Trophoblast cell (in vitro differentiated cells and primary cell): ENCODE results near the gene CAMK2A.

Source experiments
- DNase-seq, 2 donors: peaks; one replicate each; pipeline ENCODE4 v3.0.0-alpha.2; 2016
- H2AFZ ChIP-seq: 2 replicates; pipeline ENCODE4 v1.6.1; 2013; ENCODE audit warnings: low read length, moderate library complexity, mild to moderate bottlenecking; ENCODE audit not compliant: insufficient read depth, poor library complexity
- H2AK5ac ChIP-seq: 2 replicates; pipeline ENCODE4 v1.6.1; 2013; ENCODE audit warnings: mild to moderate bottlenecking, low read length
- H2BK120ac ChIP-seq: 2 replicates; pipeline ENCODE4 v1.6.1; 2013; ENCODE audit warnings: low read length, mild to moderate bottlenecking, moderate library complexity; ENCODE audit not compliant: insufficient read depth, poor library complexity
- H2BK12ac ChIP-seq: 2 replicates; pipeline ENCODE4 v1.6.1; 2013; ENCODE audit warnings: mild to moderate bottlenecking, low read length, moderate library complexity
- H2BK5ac ChIP-seq: 2 replicates; pipeline ENCODE4 v1.6.1; 2013; ENCODE audit warnings: low read length, low read depth, moderate library complexity, mild to moderate bottlenecking; ENCODE audit not compliant: poor library complexity
- H3K14ac ChIP-seq: 2 replicates; pipeline ENCODE4 v1.6.1; 2013; ENCODE audit warnings: mild to moderate bottlenecking, low read length
- H3K18ac ChIP-seq: 2 replicates; pipeline ENCODE4 v1.6.1; 2013; ENCODE audit warnings: mild to moderate bottlenecking, low read length
- H3K23ac ChIP-seq: 2 replicates; pipeline ENCODE4 v1.6.1; 2013; ENCODE audit warnings: low read length
- H3K27ac ChIP-seq: 2 replicates; pipeline ENCODE4 v1.5.1; 2013; ENCODE audit warnings: low read depth, mild to moderate bottlenecking, inconsistent platforms, low read length, moderate library complexity
- H3K27me3 ChIP-seq: 2 replicates; pipeline ENCODE4 v1.6.1; 2013; ENCODE audit warnings: inconsistent platforms, mild to moderate bottlenecking, low read length, moderate library complexity; ENCODE audit not compliant: insufficient read depth
- H3K36me3 ChIP-seq, 2 experiments: 1 replicate in 1 of 2; 2 replicates in 1 of 2; pipeline ENCODE4 v1.6.1; 2013; ENCODE audit warnings: low read length in 2 of 2, mild to moderate bottlenecking in 2 of 2, moderate library complexity in 1 of 2; ENCODE audit not compliant: insufficient read depth in 2 of 2, control insufficient read depth in 1 of 2
- H3K4ac ChIP-seq: 2 replicates; pipeline ENCODE4 v1.6.1; 2013; ENCODE audit warnings: low read depth, mild to moderate bottlenecking, low read length, moderate library complexity
- H3K4me1 ChIP-seq, 2 experiments: 1 replicate in 1 of 2; 2 replicates in 1 of 2; pipeline ENCODE4 v1.6.1; 2013; ENCODE audit warnings: low read length in 2 of 2, mild to moderate bottlenecking in 2 of 2, moderate library complexity in 1 of 2; ENCODE audit not compliant: insufficient read depth in 2 of 2, control insufficient read depth in 1 of 2
- H3K4me2 ChIP-seq: 2 replicates; pipeline ENCODE4 v1.6.1; 2013; ENCODE audit warnings: inconsistent platforms, mild to moderate bottlenecking, low read length, moderate library complexity
- H3K4me3 ChIP-seq: 2 replicates; pipeline ENCODE4 v1.5.1; 2013; ENCODE audit warnings: mild to moderate bottlenecking, low read depth, low read length, inconsistent platforms
- H3K79me1 ChIP-seq: one replicate; pipeline ENCODE4 v1.6.1; 2013; ENCODE audit warnings: low read length
- H3K79me2 ChIP-seq: 2 replicates; pipeline ENCODE4 v1.6.1; 2013; ENCODE audit warnings: low read length, mild to moderate bottlenecking; ENCODE audit not compliant: control insufficient read depth, insufficient read depth, poor library complexity
- H3K9ac ChIP-seq: 2 replicates; pipeline ENCODE4 v1.6.1; 2013; ENCODE audit warnings: mild to moderate bottlenecking, low read length
- H3K9me3 ChIP-seq: 2 replicates; pipeline ENCODE4 v1.6.1; 2013; ENCODE audit warnings: low read depth, mild to moderate bottlenecking, control low read depth, inconsistent platforms, low read length; ENCODE audit not compliant: insufficient read depth
- H4K12ac ChIP-seq: 2 replicates; pipeline ENCODE4 v1.6.1; 2013; ENCODE audit warnings: low read depth, mild to moderate bottlenecking, low read length, moderate library complexity
- H4K8ac ChIP-seq: 2 replicates; pipeline ENCODE4 v1.6.1; 2013; ENCODE audit warnings: low read depth, mild to moderate bottlenecking, low read length, moderate library complexity
- H4K91ac ChIP-seq: one replicate; pipeline ENCODE4 v1.6.1; 2013; ENCODE audit warnings: low read depth, mild to moderate bottlenecking, low read length, moderate library complexity
- WGBS: extraction: QIAGEN DNeasy Blood & Tissue Kit; methylation state at CpG from one replicate; pipeline ENCODE4 v1.1.7; 2013; ENCODE audit warnings: missing lambda C conversion rate; ENCODE audit not compliant: insufficient read length, insufficient coverage; ENCODE audit errors: extremely low coverage; 5-methylcytosine and 5-hydroxymethylcytosine counted together

CAMK2A gene

GRCh38 chr5:150293091-150293941 lies 3.7 kb upstream of the CAMK2A start:
- H3K4me2 ChIP-seq: no peak overlapping the region
- no peaks in the 10 kb centered on the region for H3K4me1 ChIP-seq
- H2BK120ac ChIP-seq: no peak overlapping the region
- no peak overlapping the region for H2BK12ac ChIP-seq
- no peaks in the 10 kb centered on the region for H3K79me2 ChIP-seq
- H2BK5ac ChIP-seq: no peak overlapping the region
- no peak overlapping the region for H4K12ac ChIP-seq
- no peak overlapping the region for H4K8ac ChIP-seq
- no peaks in the 10 kb centered on the region for H3K27me3 ChIP-seq
- H3K27ac ChIP-seq: no peak overlapping the region
- H3K79me1 ChIP-seq: no peaks in the 10 kb centered on the region
- H3K36me3 ChIP-seq: peaks cover 0 to 3% of the 10 kb centered on the region in 2 experiments
- no peak overlapping the region for H3K14ac ChIP-seq
- H3K4me3 ChIP-seq: no peak overlapping the region
- DNase-seq: no peak
- no peak overlapping the region for H4K91ac ChIP-seq
- no peak overlapping the region for H3K4ac ChIP-seq
- no CpG with 5 or more reads among the region's 19 CpGs for WGBS
- H2AFZ ChIP-seq: no peak overlapping the region
- no peak overlapping the region for H2AK5ac ChIP-seq
- no peak overlapping the region for H3K9ac ChIP-seq
- H3K9me3 ChIP-seq: peaks cover 2% of the 10 kb centered on the region
- H3K18ac ChIP-seq: no peak overlapping the region
- no peak overlapping the region for H3K23ac ChIP-seq

DNA sequence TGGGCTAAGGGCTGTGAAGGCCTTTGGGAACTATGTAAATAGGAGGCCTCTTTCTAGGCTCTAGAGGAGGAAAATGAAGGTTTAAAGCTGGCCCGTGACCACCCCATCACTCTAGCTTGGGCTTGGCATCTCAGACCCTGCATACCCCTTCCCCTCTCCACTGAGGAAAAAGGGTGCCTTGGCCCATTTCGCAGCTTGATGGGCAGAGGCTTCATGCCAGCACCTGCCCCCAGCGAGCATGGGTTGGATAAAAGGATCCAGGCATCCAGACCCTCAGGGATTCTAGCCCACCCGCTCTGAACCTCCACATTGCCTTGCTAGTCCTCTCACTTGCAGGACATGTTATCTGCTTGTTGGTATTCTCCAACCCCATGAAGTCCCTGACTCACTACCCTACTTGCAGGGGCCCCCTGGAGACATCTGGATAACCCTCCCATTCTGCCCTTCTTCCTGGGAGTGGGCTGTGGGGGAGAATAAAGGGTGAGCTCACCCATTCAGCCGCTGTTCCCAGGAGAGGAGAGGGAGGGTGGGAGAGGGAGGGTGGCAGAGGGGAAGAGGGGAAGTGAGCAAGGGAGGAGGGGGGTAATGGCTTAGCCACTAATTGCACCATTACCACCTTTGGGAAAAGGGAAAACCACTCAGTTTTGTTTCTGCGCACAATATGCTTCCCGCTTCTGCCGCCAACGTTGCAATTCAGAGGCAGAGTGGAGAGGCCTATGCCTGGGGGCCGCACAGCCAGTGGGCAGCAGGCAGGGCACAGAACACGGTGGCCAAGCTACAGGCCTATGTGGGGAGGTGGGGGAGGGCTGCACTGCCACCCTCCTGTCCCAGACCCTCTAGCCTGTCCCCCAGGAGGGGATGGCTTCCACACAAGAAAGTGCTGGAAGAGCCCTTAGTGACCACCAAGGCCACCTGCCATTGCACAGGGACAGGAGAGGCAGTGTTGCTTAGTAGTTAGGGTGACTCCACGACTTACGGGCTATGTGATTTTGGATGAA lies 2.1 kb upstream of the CAMK2A start:
- H3K79me1 ChIP-seq: no peaks in the 10 kb centered on the region
- H3K27me3 ChIP-seq: no peaks in the 10 kb centered on the region
- no peak overlapping the region for H3K4me2 ChIP-seq
- DNase-seq: no peak
- H4K12ac ChIP-seq: no peak overlapping the region
- no peak overlapping the region for H3K9ac ChIP-seq
- no peak overlapping the region for H2BK120ac ChIP-seq
- WGBS: no CpG with 5 or more reads among the region's 13 CpGs
- no peak overlapping the region for H3K18ac ChIP-seq
- no peak overlapping the region for H2AK5ac ChIP-seq
- H3K4me3 ChIP-seq: no peak overlapping the region
- H3K27ac ChIP-seq: no peak overlapping the region
- no peak overlapping the region for H2BK5ac ChIP-seq
- H2AFZ ChIP-seq: no peak overlapping the region
- no peak overlapping the region for H3K23ac ChIP-seq
- H3K4ac ChIP-seq: no peak overlapping the region
- H3K36me3 ChIP-seq: no peaks in the 10 kb centered on the region
- no peaks in the 10 kb centered on the region for H3K79me2 ChIP-seq
- no peak overlapping the region for H2BK12ac ChIP-seq
- no peaks in the 10 kb centered on the region for H3K4me1 ChIP-seq
- no peak overlapping the region for H4K91ac ChIP-seq
- no peaks in the 10 kb centered on the region for H3K9me3 ChIP-seq
- H3K14ac ChIP-seq: no peak overlapping the region
- no peak overlapping the region for H4K8ac ChIP-seq

DNA sequence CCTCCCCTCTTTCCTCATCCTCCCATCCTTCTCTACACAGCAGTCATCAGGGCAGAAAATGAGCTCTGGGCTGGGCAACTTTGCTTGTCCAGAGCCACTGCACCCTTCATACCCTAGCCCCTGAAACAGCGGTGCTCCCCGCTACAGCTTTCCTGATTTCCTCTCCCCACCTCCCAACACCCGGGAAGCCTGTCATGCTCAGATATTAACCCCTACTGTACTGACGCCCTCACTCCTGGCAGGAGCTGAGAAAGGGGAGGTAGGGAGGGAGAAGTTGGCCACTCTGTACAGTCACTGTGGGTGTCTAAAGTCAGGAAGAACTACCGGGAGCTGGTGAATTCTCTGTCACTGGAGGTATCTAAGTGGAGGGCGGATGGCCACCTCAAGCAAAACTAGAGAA lies 782 bp downstream of the CAMK2A start:
- Histone ChIP-seq H3K18ac (no peak overlapping the region), H3K27ac (no peak overlapping the region), H2BK5ac (no peak overlapping the region), H3K23ac (no peak overlapping the region), H3K36me3 (no peaks in the 10 kb centered on the region), H3K14ac (no peak overlapping the region), H4K91ac (no peak overlapping the region), H3K79me2 (no peaks in the 10 kb centered on the region), H3K27me3 (no peaks in the 10 kb centered on the region), H3K9me3 (no peaks in the 10 kb centered on the region), H3K4me2 (no peak overlapping the region), H3K79me1 (no peaks in the 10 kb centered on the region), H2AFZ (no peak overlapping the region), H2BK120ac (no peak overlapping the region), H3K4me1 (no peaks in the 10 kb centered on the region), H3K9ac (no peak overlapping the region), H2AK5ac (no peak overlapping the region), H3K4me3 (no peak overlapping the region), H3K4ac (no peak overlapping the region), H4K12ac (no peak overlapping the region), H2BK12ac (no peak overlapping the region), H4K8ac (no peak overlapping the region)
- no CpG with 5 or more reads among the region's 6 CpGs for WGBS
- no peak for DNase-seq

DNA sequence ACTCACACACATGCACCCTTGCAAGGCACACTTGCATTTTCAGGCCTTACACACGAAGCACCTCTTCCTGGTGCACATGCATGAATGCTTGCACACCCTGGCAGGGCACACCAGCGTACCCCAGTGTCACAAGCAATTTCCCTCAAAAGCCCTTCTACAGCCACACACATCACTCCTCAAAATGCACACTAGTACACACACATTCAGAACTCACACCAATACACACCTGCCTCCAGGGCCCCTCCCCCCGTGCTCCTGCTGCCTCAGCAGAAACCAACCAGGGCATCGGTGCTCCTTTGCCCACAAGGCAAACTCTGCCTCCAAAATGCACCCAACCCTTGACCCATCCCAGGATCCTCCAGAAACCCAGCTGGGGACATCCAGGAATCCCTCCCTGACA lies 1.2 kb downstream of the CAMK2A start:
- no peak overlapping the region for H2AK5ac ChIP-seq
- no peak overlapping the region for H3K4me2 ChIP-seq
- no peaks in the 10 kb centered on the region for H3K9me3 ChIP-seq
- no peak overlapping the region for H3K27ac ChIP-seq
- no peak overlapping the region for H3K14ac ChIP-seq
- H3K79me2 ChIP-seq: no peaks in the 10 kb centered on the region
- H3K79me1 ChIP-seq: no peaks in the 10 kb centered on the region
- no peak overlapping the region for H3K4me3 ChIP-seq
- H4K91ac ChIP-seq: no peak overlapping the region
- no peak overlapping the region for H2BK12ac ChIP-seq
- no peak overlapping the region for H3K18ac ChIP-seq
- no peak overlapping the region for H3K4ac ChIP-seq
- H2BK5ac ChIP-seq: no peak overlapping the region
- H3K36me3 ChIP-seq: no peaks in the 10 kb centered on the region
- no peak overlapping the region for H4K8ac ChIP-seq
- no peaks in the 10 kb centered on the region for H3K4me1 ChIP-seq
- peak overlapping the region; percentile 5 for H3K9ac ChIP-seq
- no peak overlapping the region for H2BK120ac ChIP-seq
- no peak overlapping the region for H3K23ac ChIP-seq
- H3K27me3 ChIP-seq: no peaks in the 10 kb centered on the region
- no peak overlapping the region for H2AFZ ChIP-seq
- no peak overlapping the region for H4K12ac ChIP-seq
- no peak for DNase-seq
- no CpG with 5 or more reads among the region's 4 CpGs for WGBS
